Adrenal gland (tissue), 12 donors: ENCODE measurements around the gene LPAR5. TPM values are rescaled to one million over a fixed set of nuclear protein-coding genes. Genes with fewer than 3 reads are reported as not detected.

Experiments
- DNase-seq, 7 donors: peaks; one replicate each; pipeline ENCODE4 v3.0.0-alpha.2; 2019 to 2020
- H3K27ac ChIP-seq, 5 donors: fragments of 200-600 bp; sonication (generic) in 4 of 5; 1 replicate in 3 of 5; 2 replicates in 2 of 5; pipeline versions ENCODE4 v1.5.1 to v1.8.0; 2016 to 2020; ENCODE audit warnings: mild to moderate bottlenecking in 1 of 5
- H3K27me3 ChIP-seq: fragments of 200-600 bp; 2 replicates; pipeline ENCODE4 v1.8.0; 2021
- H3K36me3 ChIP-seq, 2 donors: fragments of 200-600 bp; replicated peaks in 1 of 2; 1 replicate in 1 of 2; 2 replicates in 1 of 2; pipeline versions ENCODE4 v1.5.1 to v1.8.0; 2018 to 2022
- H3K4me1 ChIP-seq, 2 donors: fragments of 200-600 bp; replicated peaks in 1 of 2; 1 replicate in 1 of 2; 2 replicates in 1 of 2; pipeline versions ENCODE4 v1.5.1 to v1.8.0; 2018 to 2021
- H3K4me3 ChIP-seq, 4 donors: fragments of 200-600 bp; sonication (generic) in 3 of 4; one replicate each; pipeline ENCODE4 v1.5.1; 2016 to 2018
- H3K9me3 ChIP-seq, 3 donors: fragments of 200-600 bp; sonication (generic) in 1 of 3; replicated peaks in 1 of 3; 1 replicate in 2 of 3; 2 replicates in 1 of 3; pipeline versions ENCODE4 v1.5.1 to v1.8.0; 2016 to 2021
- CTCF ChIP-seq, 6 experiments: fragments of 450-650 bp in 4 of 6; fragments of 200-600 bp in 2 of 6; sonication (generic) in 1 of 6; IDR thresholded peaks; 1 replicate in 5 of 6; 2 replicates in 1 of 6; pipeline versions ENCODE4 v1.5.1 to v1.8.0; 2016 to 2021; ENCODE audit warnings: antibody characterized with exemption in 6 of 6, mild to moderate bottlenecking in 2 of 6, moderate library complexity in 1 of 6
- POLR2A ChIP-seq, 2 donors: fragments of 450-650 bp; IDR thresholded peaks; one replicate each; pipeline ENCODE4 v1.6.1; 2017; ENCODE audit warnings: antibody characterized with exemption in 2 of 2, mild to moderate bottlenecking in 2 of 2, moderate library complexity in 1 of 2
- WGBS, 4 donors: extraction: QIAGEN DNeasy Blood & Tissue Kit in 2 of 4; methylation state at CpG; one replicate each; pipeline versions ENCODE4 v1.1.5 to v1.1.7; 2013 to 2017; 5-methylcytosine and 5-hydroxymethylcytosine counted together
- intact Hi-C, 2 donors: fragments of 100-400 bp; cut with DNase I; formaldehyde crosslinking; loops; one replicate each; pipeline versions ENCODE4 v1.14.1 to v1.15.0; 2022 to 2023
- polyA plus RNA-seq, 3 donors: library from polyadenylated mRNA; stranded (reverse); fragments of 200-250 nt in 2 of 3; fragments of 350-450 nt in 1 of 3; fragmentation: Illumina TruSeq in 1 of 3; extraction: RNeasy Lipid Tissue Mini Kit (QIAGEN cat#74804) in 1 of 3; gene quantifications; one replicate each; pipeline ENCODE4 v1.2.3, GENCODE V29; 2013 to 2014
- total RNA-seq, 9 donors: library from RNA; depleted of rRNA in 4 of 9; stranded (reverse); fragments of >200 nt in 4 of 9; fragments of 120-200 nt in 1 of 9; fragmentation: NEBNext Ultra II Directional in 1 of 9; extraction: Animal tissue kit (Norgen Biotek cat#: 25700) in 1 of 9; gene quantifications; one replicate each; pipeline versions ENCODE4 v1.1.0 to v1.2.4, GENCODE V29; 2013 to 2023
- donor health status: healthy with polysubstance abuse.
- donor health status: Bipolar disorder and iron deficiency.
- donor health status: DM: yes; HTN: yes; CAD: no.
- donor health status: DM: no; HTN: no; CAD: no.
- donor health status: DM: no; HTN: no; CAD: no.
- donor health status: DM: yes; HTN: yes; CAD: no.

Gene LPAR5
- total and polyA plus RNA-seq, 12 donors, result 0.28 to 11.6 (median 4.7) TPM

GRCh38 chr12:6582959-6583358, 52.8 kb downstream of the LPAR5 start:
- no peak overlapping the region for H3K27ac ChIP-seq
- intact Hi-C loops, result no loop called here
- no peaks in the 10 kb centered on the region for H3K9me3 ChIP-seq
- no peaks in the 10 kb centered on the region for H3K27me3 ChIP-seq
- no peak for DNase-seq
- 81 to 88% (median 87%) methylated on average over 10 to 12 of the region's 12 CpGs for WGBS, 4 donors
- H3K36me3 ChIP-seq, result peaks cover 0 to 100% of the 10 kb centered on the region in 2 donors
- TF ChIP-seq CTCF (IDR thresholded peaks at IDR 0.05), result no peak
- TF ChIP-seq POLR2A (IDR thresholded peaks at IDR 0.05), result no peak
- H3K4me1 ChIP-seq, result no peaks in the 10 kb centered on the region
- H3K4me3 ChIP-seq, result no peak overlapping the region

GRCh38 chr12:6582196-6582595, 53.6 kb downstream of the LPAR5 start:
- TF ChIP-seq POLR2A (IDR thresholded peaks at IDR 0.05) (no peak), CTCF (IDR thresholded peaks at IDR 0.05) (no peak)
- H3K4me3 ChIP-seq, result no peak overlapping the region
- intact Hi-C loops, result no loop called here
- no peaks in the 10 kb centered on the region for H3K27me3 ChIP-seq
- H3K27ac ChIP-seq, result no peak overlapping the region
- H3K4me1 ChIP-seq, result no peaks in the 10 kb centered on the region
- DNase-seq, result no peak
- no peaks in the 10 kb centered on the region for H3K9me3 ChIP-seq
- H3K36me3 ChIP-seq, result peaks cover 0 to 100% of the 10 kb centered on the region in 2 donors
- 73 to 76% (median 74%) methylated on average over 6 of the region's 6 CpGs for WGBS, 4 donors

GRCh38 chr12:6575648-6576047, 60.1 kb downstream of the LPAR5 start:
- intact Hi-C loops, result no loop called here
- no peaks in the 10 kb centered on the region for H3K27me3 ChIP-seq
- H3K27ac ChIP-seq, result no peak overlapping the region

GRCh38 chr12:6574576-6575295, 61.0 kb downstream of the LPAR5 start:
- H3K27me3 ChIP-seq, result no peaks in the 10 kb centered on the region
- TF ChIP-seq CTCF (IDR thresholded peaks at IDR 0.05) (no peak), POLR2A (IDR thresholded peaks at IDR 0.05) (no peak)
- H3K27ac ChIP-seq, result no peak overlapping the region
- intact Hi-C loops, result no loop called here
- WGBS, 4 donors, result 74 to 90% (median 88%) methylated on average over 4 of the region's 4 CpGs
- no peak overlapping the region for H3K4me3 ChIP-seq
- H3K4me1 ChIP-seq, result no peaks in the 10 kb centered on the region
- no peaks in the 10 kb centered on the region for H3K9me3 ChIP-seq
- H3K36me3 ChIP-seq, result peaks cover 0 to 100% of the 10 kb centered on the region in 2 donors
- DNase-seq, result no peak

More at GRCh38 chr12:6575648-6576047, 60.1 kb downstream of the LPAR5 start:
- Histone ChIP-seq H3K4me1 (no peaks in the 10 kb centered on the region), H3K4me3 (no peak overlapping the region), H3K9me3 (no peaks in the 10 kb centered on the region), H3K36me3 (peaks cover 0 to 100% of the 10 kb centered on the region in 2 donors)
- TF ChIP-seq POLR2A (IDR thresholded peaks at IDR 0.05) (no peak), CTCF (IDR thresholded peaks at IDR 0.05) (no peak)
- 82 to 90% (median 88%) methylated on average over 8 of the region's 8 CpGs for WGBS, 4 donors
- no peak for DNase-seq
